LNCaP clone FGC (cell line): ENCODE results near the gene UBE2F.
A peak's percentile ranks its signal among the peaks of the same experiment; 100 is the strongest.

ENCODE experiments used
- DNase-seq: peaks from one replicate; pipeline ENCODE4 v3.0.0-alpha.2; 2011; ENCODE audit warnings: low read depth
- H3K4me3 ChIP-seq: 2 replicates; pipeline ENCODE4 v1.5.1; 2011; ENCODE audit warnings: mild to moderate bottlenecking, low read depth, low read length, control low read depth
- CTCF ChIP-seq: IDR thresholded peaks from 2 replicates; pipeline ENCODE4 v1.5.1; 2012; ENCODE audit warnings: mild to moderate bottlenecking; ENCODE audit not compliant: control insufficient read depth, insufficient read depth; ENCODE audit errors: extremely low read depth

Gene UBE2F

GRCh38 chr2:237967463-237967951 lies 693 bp downstream of the UBE2F start:
- no peak for DNase-seq
- no peak for TF ChIP-seq CTCF

GRCh38 chr2:237968048-237968862 lies 1.4 kb downstream of the UBE2F start:
- H3K4me3 ChIP-seq: peak overlapping the region; percentile 64
- peak; percentile 32 for TF ChIP-seq CTCF
- DNase-seq: peak; percentile 13

More at GRCh38 chr2:237967463-237967951, 693 bp downstream of the UBE2F start:
- H3K4me3 ChIP-seq: peak overlapping the region; percentile 64

- no peak for DNase-seq
- no peak overlapping the region for H3K4me3 ChIP-seq
- TF ChIP-seq CTCF: no peak
Measured at GRCh38 chr2:237971661-237972060, 4.8 kb downstream of the UBE2F start.

- DNase-seq: no peak
- TF ChIP-seq CTCF: no peak
- H3K4me3 ChIP-seq: no peak overlapping the region
Measured at GRCh38 chr2:237972211-237972610, 5.4 kb downstream of the UBE2F start.

GRCh38 chr2:237972936-237973335 lies 6.1 kb downstream of the UBE2F start:
- no peak overlapping the region for H3K4me3 ChIP-seq
- DNase-seq: no peak
- no peak for TF ChIP-seq CTCF

- TF ChIP-seq CTCF: no peak
- H3K4me3 ChIP-seq: no peak overlapping the region
- no peak for DNase-seq
Measured at GRCh38 chr2:237977380-237977779, 10.6 kb downstream of the UBE2F start.
